Tibial nerve (tissue), 3 donors: ENCODE results near the gene C4orf17.

ENCODE experiments used
- CTCF ChIP-seq, 5 experiments: fragments of 200-600 bp in 3 of 5; fragments of 450-650 bp in 2 of 5; sonication (generic) in 3 of 5; IDR thresholded peaks; one replicate each; pipeline ENCODE4 v1.5.1; 2016 to 2019; ENCODE audit warnings: antibody characterized with exemption in 5 of 5, mild to moderate bottlenecking in 3 of 5, moderate library complexity in 2 of 5
- POLR2A ChIP-seq, 2 donors: fragments of 450-650 bp; IDR thresholded peaks; one replicate each; pipeline ENCODE4 v1.6.1; 2017; ENCODE audit warnings: antibody characterized with exemption in 2 of 2, mild to moderate bottlenecking in 2 of 2, moderate library complexity in 2 of 2

- no peak for TF ChIP-seq CTCF (IDR thresholded peaks at IDR 0.05)
- TF ChIP-seq POLR2A (IDR thresholded peaks at IDR 0.05): no peak
Measured at GRCh38 chr4:99510721-99511120, at the start of gene C4orf17.
